K562 (cell line): Measurements from ENCODE around the gene GOSR1. TPM values are rescaled to one million over a fixed set of nuclear protein-coding genes. Genes with fewer than 3 reads are reported as not detected.

ENCODE experiments used
- ATAC-seq: fragments of 200-7000 bp; cut with Tn5 transposase; 3 replicates; pipeline ENCODE4 v1.9.1; 2020; ENCODE audit warnings: moderate library complexity
- BruUV-seq: library from RNA; stranded (reverse); fragments of 400-500 nt; replicated peaks from 2 replicates; lab custom pipeline; 2021; lab: Mats Ljungman, UMichigan
- CTCF ChIA-PET: fragments of 300-600 bp; formaldehyde crosslinking; extraction: SDS; loops from one replicate; lab custom pipeline; 2021; ENCODE audit warnings: low intra/inter-chr PET ratio; lab: Yijun Ruan, JAX
- POLR2A ChIA-PET: fragments of 300-600, 350-650 bp; sonication (Branson Sonifier 250); formaldehyde crosslinking; extraction: SDS; loops from one replicate; lab custom pipeline; 2021; ENCODE audit warnings: antibody characterized with exemption, inconsistent platforms; lab: Yijun Ruan, JAX
- DNase-seq, 4 experiments: peaks; one replicate each; pipeline versions ENCODE4 v3.0.0 to v3.0.0-alpha.2; 2011 to 2018; ENCODE audit warnings: low spot score in 3 of 4, mixed read lengths in 3 of 4; ENCODE audit errors: extremely low read depth in 1 of 4
- FAIRE-seq: peaks from 2 replicates; lab custom pipeline; 2011; peaks lifted over from hg19 to GRCh38; lab: Jason Lieb, UNC
- H2AFZ ChIP-seq: 2 replicates; pipeline ENCODE4 v1.6.0; 2011; ENCODE audit warnings: low read depth, low read length, control low read depth, inconsistent platforms
- H3K27ac ChIP-seq: fragments of 200-600 bp; 3 replicates; pipeline ENCODE4 v1.8.0; 2011; ENCODE audit warnings: low read depth, mild to moderate bottlenecking, control low read depth, inconsistent platforms, low read length, moderate library complexity, mixed read lengths; ENCODE audit errors: extremely low read depth
- H3K27me3 ChIP-seq, 2 experiments: fragments of 300-600 bp in 1 of 2; 2 replicates in 1 of 2; 3 replicates in 1 of 2; pipeline versions ENCODE4 v1.6.0 to v1.8.0; 2011; ENCODE audit warnings: inconsistent platforms in 2 of 2, low read length in 2 of 2, mild to moderate bottlenecking in 1 of 2, mixed read lengths in 1 of 2, moderate library complexity in 1 of 2; ENCODE audit not compliant: control insufficient read depth in 2 of 2, insufficient read depth in 2 of 2
- H3K36me3 ChIP-seq: fragments of 300-600 bp; 3 replicates; pipeline ENCODE4 v1.8.0; 2011; ENCODE audit warnings: mild to moderate bottlenecking, low read length, inconsistent platforms; ENCODE audit not compliant: control insufficient read depth, insufficient read depth
- H3K4me1 ChIP-seq, 2 experiments: fragments of 200-600 bp in 1 of 2; replicated peaks in 1 of 2; 2 replicates in 1 of 2; 3 replicates in 1 of 2; pipeline versions ENCODE4 v1.5.1 to v1.8.0; 2011; ENCODE audit warnings: inconsistent platforms in 2 of 2, low read length in 2 of 2, mild to moderate bottlenecking in 1 of 2, mixed read lengths in 1 of 2, moderate library complexity in 1 of 2; ENCODE audit not compliant: control insufficient read depth in 2 of 2, insufficient read depth in 2 of 2
- H3K4me2 ChIP-seq: 2 replicates; pipeline ENCODE4 v1.6.1; 2011; ENCODE audit warnings: low read length, control low read depth, inconsistent platforms, mixed read lengths; ENCODE audit not compliant: insufficient read depth
- H3K4me3 ChIP-seq: fragments of 200-600 bp; sonication (generic), shearing (Covaris generic); 2 replicates; pipeline ENCODE4 v1.5.1; 2016; ENCODE audit warnings: control low read depth, inconsistent platforms
- H3K79me2 ChIP-seq: fragments of 200-600 bp; 3 replicates; pipeline ENCODE4 v1.8.0; 2011; ENCODE audit warnings: low read length, inconsistent platforms; ENCODE audit not compliant: control insufficient read depth, insufficient read depth
- H3K9ac ChIP-seq, 2 experiments: 2 replicates each; pipeline versions ENCODE4 v1.6.0 to v1.6.1; 2011; ENCODE audit warnings: low read depth in 2 of 2, low read length in 2 of 2, control low read depth in 1 of 2, inconsistent platforms in 1 of 2, mild to moderate bottlenecking in 1 of 2, mixed read lengths in 1 of 2; ENCODE audit not compliant: insufficient read depth in 1 of 2
- H3K9me1 ChIP-seq: one replicate; pipeline ENCODE4 v1.6.0; 2011; ENCODE audit warnings: inconsistent platforms, mild to moderate bottlenecking, low read length, moderate library complexity; ENCODE audit not compliant: control insufficient read depth, insufficient read depth
- H3K9me3 ChIP-seq: replicated peaks from 2 replicates; pipeline ENCODE4 v1.5.1; 2011; ENCODE audit warnings: low read depth, low read length, inconsistent platforms; ENCODE audit not compliant: control insufficient read depth, insufficient read depth
- H4K20me1 ChIP-seq: replicated peaks from 2 replicates; pipeline ENCODE4 v1.6.1; 2011; ENCODE audit warnings: low read length, inconsistent platforms, mixed read lengths; ENCODE audit not compliant: control insufficient read depth, insufficient read depth
- ARID3B ChIP-seq: fragments of 250-450 bp; sonication (Bioruptor Pico); IDR thresholded peaks from 2 replicates; pipeline ENCODE4 v1.4.0; 2020; ENCODE audit warnings: borderline replicate concordance
- E2F3 ChIP-seq: fragments of 250-450 bp; sonication (Bioruptor Pico); IDR thresholded peaks from 2 replicates; pipeline ENCODE4 v1.4.0; 2020; ENCODE audit warnings: mild to moderate bottlenecking
- FOS ChIP-seq: IDR thresholded peaks from 3 replicates; pipeline ENCODE4 v1.6.1; 2011; ENCODE audit not compliant: insufficient read length; ENCODE audit errors: extremely low read depth
- KLF16 ChIP-seq: IDR thresholded peaks from 2 replicates; pipeline ENCODE4 v1.6.1; 2016; ENCODE audit warnings: antibody characterized with exemption
- NCOA6 ChIP-seq: fragments of 450-650 bp; IDR thresholded peaks from 2 replicates; pipeline ENCODE4 v1.6.1; 2017; ENCODE audit warnings: mild to moderate bottlenecking
- NFRKB ChIP-seq: fragments of 450-650 bp; IDR thresholded peaks from 2 replicates; pipeline ENCODE4 v1.6.1; 2016; ENCODE audit warnings: low read depth
- RHOXF2B ChIP-seq: fragments of 250-450 bp; sonication (Bioruptor Pico); conservative IDR thresholded peaks from 2 replicates; pipeline ENCODE4 v1.5.1; 2021
- SAFB ChIP-seq: fragments of 200-400 bp; formaldehyde crosslinking; IDR thresholded peaks from 2 replicates; pipeline ENCODE4 v1.6.1; 2017; ENCODE audit warnings: low read depth, low read length, borderline replicate concordance
- TBL1XR1 ChIP-seq, 2 experiments: IDR thresholded peaks; 2 replicates each; pipeline ENCODE4 v1.6.1; 2012; ENCODE audit warnings: improper control_type of control experiment in 2 of 2, low read length in 2 of 2, mild to moderate bottlenecking in 1 of 2
- TCF7L2 ChIP-seq: fragments of 150-350 bp; IDR thresholded peaks from 2 replicates; pipeline ENCODE4 v1.6.1; 2016; ENCODE audit warnings: low read depth, mild to moderate bottlenecking, low read length, moderate library complexity
- ZMIZ1 ChIP-seq, 2 experiments: fragments of 150-350 bp in 1 of 2; IDR thresholded peaks; 2 replicates each; pipeline ENCODE4 v1.6.1; 2012 to 2016; ENCODE audit warnings: low read depth in 2 of 2, low read length in 2 of 2, mild to moderate bottlenecking in 1 of 2, moderate library complexity in 1 of 2
- ZNF263 ChIP-seq: sonication (generic); formaldehyde crosslinking; IDR thresholded peaks from 2 replicates; pipeline ENCODE4 v1.8.0; 2022; ENCODE audit warnings: mild to moderate bottlenecking, missing genetic modification reagents, borderline replicate concordance
- ZNF449 ChIP-seq: fragments of 250-450 bp; sonication (Bioruptor Pico); IDR thresholded peaks from 2 replicates; pipeline ENCODE4 v1.8.0; 2022; ENCODE audit warnings: moderate library complexity, mild to moderate bottlenecking, inconsistent platforms
- ZNF644 ChIP-seq: fragments of 200-800 bp; sonication (Bioruptor generic); IDR thresholded peaks from 2 replicates; pipeline ENCODE4 v1.6.1; 2016; ENCODE audit warnings: low read depth, missing genetic modification characterization, missing compliant biosample characterization
- ZNF79 ChIP-seq: fragments of 250-450 bp; sonication (Bioruptor Pico); IDR thresholded peaks from 2 replicates; pipeline ENCODE4 v1.4.0; 2020; ENCODE audit warnings: low read depth, mild to moderate bottlenecking, moderate library complexity
- WGBS: fragments of 100-300 bp; shearing (Covaris generic); methylation state at CpG from one replicate; pipeline ENCODE4 v1.1.6; 2016; ENCODE audit warnings: low coverage, mixed read lengths; ENCODE audit not compliant: insufficient coverage; ENCODE audit errors: missing lambda C conversion rate; 5-methylcytosine and 5-hydroxymethylcytosine counted together
- in situ Hi-C: fragments of 300-500 bp; cut with MboI; formaldehyde crosslinking; loops from 4 replicates; pipeline ENCODE4 v1.15.0; 2018; ENCODE audit warnings: inconsistent platforms, mixed read lengths
- intact Hi-C: fragments of 100-400 bp; cut with micrococcal nuclease; formaldehyde crosslinking; loops from 2 replicates; pipeline ENCODE4 v1.14.2; 2022
- polyA plus RNA-seq, 8 experiments: library from polyadenylated mRNA; depleted of rRNA in 4 of 8; stranded (reverse) in 5 of 8; unstranded in 3 of 8; fragments of >200 nt; fragmentation: Nextera tagmentation in 2 of 8; fragmentation: Illumina TruSeq in 1 of 8; extraction: Ambion mirVana in 2 of 8; extraction: Trizol in 1 of 8; gene quantifications; 2 replicates each; pipeline versions ENCODE4 v1.2.1 to v1.2.3, GENCODE V29; 2011 to 2014; ENCODE audit warnings: inconsistent platforms in 1 of 8, missing spikeins in 1 of 8
- total RNA-seq, 7 experiments: library from RNA; depleted of rRNA in 6 of 7; stranded (reverse); fragments of >200 nt in 6 of 7; fragmentation: Illumina TruSeq in 2 of 7; extraction: Trizol in 2 of 7; gene quantifications; 2 replicates each; pipeline versions ENCODE4 v1.2.1 to v1.2.3, GENCODE V29; 2011 to 2021; ENCODE audit warnings: low replicate concordance in 1 of 7

GOSR1 gene
- total and polyA plus RNA-seq, 9 of the 15 experiments (the other 6 are each of a cell fraction or from before 2014, with no cell fraction given), result 17.6 to 95.5 (median 33.3) TPM

GRCh38 chr17:30503558-30503957 lies 26.4 kb downstream of the GOSR1 start:
- BruUV-seq, result no TSS peak
- H3K4me2 ChIP-seq, result no peak overlapping the region
- CTCF ChIA-PET, result no interaction called here
- TF ChIP-seq ARID3B (CRISPR knock-in tag) (no peak), ZNF644 (tag) (no peak), ZMIZ1 (IDR thresholded peaks at IDR 0.05; ENCODE audit: low read depth in 2 of 2, low read length in 2 of 2) (no peak), SAFB (no peak), FOS (no peak), NFRKB (no peak), RHOXF2B (CRISPR knock-in tag) (no peak), NCOA6 (no peak), E2F3 (CRISPR knock-in tag) (no peak), TBL1XR1 (IDR thresholded peaks at IDR 0.05; ENCODE audit: low read length in 2 of 2) (no peak), KLF16 (no peak), ZNF449 (no peak), ZNF79 (CRISPR knock-in tag) (no peak), TCF7L2 (no peak), ZNF263 (CRISPR knock-in tag) (no peak)

More at GRCh38 chr17:30503558-30503957, 26.4 kb downstream of the GOSR1 start:
- intact Hi-C loops (no loop called here), in situ Hi-C loops (no loop called here)
- Histone ChIP-seq H3K27me3 (no peaks in the 10 kb centered on the region), H4K20me1 (no peaks in the 10 kb centered on the region), H3K9me3 (no peaks in the 10 kb centered on the region), H3K79me2 (no peaks in the 10 kb centered on the region), H3K4me3 (no peak overlapping the region), H2AFZ (no peak overlapping the region), H3K36me3 (peaks cover 77% of the 10 kb centered on the region), H3K9ac (no peak overlapping the region), H3K9me1 (no peaks in the 10 kb centered on the region), H3K4me1 (no peaks in the 10 kb centered on the region; a peak in 1 of 5 replicates), H3K27ac (no peak overlapping the region)
- ATAC-seq (no peak), DNase-seq (no peak), FAIRE-seq (no peak)
- POLR2A ChIA-PET, result interaction anchor here (1.4 kb wide), 1 partner anchor 10 kb away, joined by 3 read pairs; no protein-coding TSS in a partner anchor
- 94% methylated on average over 4 of the region's 4 CpGs for WGBS
